Measurements from ENCODE around the gene WSCD2.

Gene WSCD2

GRCh38 chr12:108128221-108129016, 669 bp upstream of the WSCD2 start:
- no peak for DNase-seq

GRCh38 chr12:108131035-108131434, 1.9 kb downstream of the WSCD2 start:
- DNase-seq = no peak

GRCh38 chr12:108131657-108132126, 2.6 kb downstream of the WSCD2 start:
- no peak for DNase-seq

- DNase-seq = no peak
Observed at GRCh38 chr12:108133482-108133881, 4.4 kb downstream of the WSCD2 start.

- DNase-seq = no peak
Observed at GRCh38 chr12:108134744-108135143, 5.7 kb downstream of the WSCD2 start.

- DNase-seq = no peak
Observed at GRCh38 chr12:108135627-108136026, 6.5 kb downstream of the WSCD2 start.

GRCh38 chr12:108136697-108137096, 7.6 kb downstream of the WSCD2 start:
- no peak for DNase-seq

GRCh38 chr12:108139454-108139853, 10.4 kb downstream of the WSCD2 start:
- no peak for DNase-seq

GRCh38 chr12:108140501-108140900, 11.4 kb downstream of the WSCD2 start:
- DNase-seq = no peak

GRCh38 chr12:108141600-108142130, 12.6 kb downstream of the WSCD2 start:
- DNase-seq = no peak

GRCh38 chr12:108143144-108143543, 14.1 kb downstream of the WSCD2 start:
- DNase-seq = no peak

- no peak for DNase-seq
Observed at GRCh38 chr12:108144080-108144479, 15.0 kb downstream of the WSCD2 start.

GRCh38 chr12:108145011-108145410, 15.9 kb downstream of the WSCD2 start:
- DNase-seq = no peak

- no peak for DNase-seq
Observed at GRCh38 chr12:108146035-108146893, 17.2 kb downstream of the WSCD2 start.

- no peak for DNase-seq
Observed at GRCh38 chr12:108147279-108147678, 18.2 kb downstream of the WSCD2 start.

GRCh38 chr12:108148521-108149074, 19.5 kb downstream of the WSCD2 start:
- no peak for DNase-seq

- DNase-seq = no peak
Observed at GRCh38 chr12:108150436-108150835, 21.3 kb downstream of the WSCD2 start.

GRCh38 chr12:108151533-108152169, 22.6 kb downstream of the WSCD2 start:
- no peak for DNase-seq

GRCh38 chr12:108152170-108152538, 23.1 kb downstream of the WSCD2 start:
- DNase-seq = no peak

- no peak for DNase-seq
Observed at GRCh38 chr12:108156717-108157116, 27.6 kb downstream of the WSCD2 start.

GRCh38 chr12:108157870-108158459, 28.9 kb downstream of the WSCD2 start:
- DNase-seq = no peak

GRCh38 chr12:108162207-108162606, 33.1 kb downstream of the WSCD2 start:
- DNase-seq = no peak
